SH-SY5Y (cell line): ENCODE measurements around the gene BTG2.

Source experiments
- GATA2 ChIP-seq: IDR thresholded peaks from 2 replicates; pipeline ENCODE4 v1.6.1; 2011; ENCODE audit warnings: mild to moderate bottlenecking, low read depth, low read length
- GATA3 ChIP-seq: IDR thresholded peaks from 2 replicates; pipeline ENCODE4 v1.6.1; 2011; ENCODE audit warnings: low read depth, mild to moderate bottlenecking, low read length, moderate library complexity

BTG2 gene

DNA sequence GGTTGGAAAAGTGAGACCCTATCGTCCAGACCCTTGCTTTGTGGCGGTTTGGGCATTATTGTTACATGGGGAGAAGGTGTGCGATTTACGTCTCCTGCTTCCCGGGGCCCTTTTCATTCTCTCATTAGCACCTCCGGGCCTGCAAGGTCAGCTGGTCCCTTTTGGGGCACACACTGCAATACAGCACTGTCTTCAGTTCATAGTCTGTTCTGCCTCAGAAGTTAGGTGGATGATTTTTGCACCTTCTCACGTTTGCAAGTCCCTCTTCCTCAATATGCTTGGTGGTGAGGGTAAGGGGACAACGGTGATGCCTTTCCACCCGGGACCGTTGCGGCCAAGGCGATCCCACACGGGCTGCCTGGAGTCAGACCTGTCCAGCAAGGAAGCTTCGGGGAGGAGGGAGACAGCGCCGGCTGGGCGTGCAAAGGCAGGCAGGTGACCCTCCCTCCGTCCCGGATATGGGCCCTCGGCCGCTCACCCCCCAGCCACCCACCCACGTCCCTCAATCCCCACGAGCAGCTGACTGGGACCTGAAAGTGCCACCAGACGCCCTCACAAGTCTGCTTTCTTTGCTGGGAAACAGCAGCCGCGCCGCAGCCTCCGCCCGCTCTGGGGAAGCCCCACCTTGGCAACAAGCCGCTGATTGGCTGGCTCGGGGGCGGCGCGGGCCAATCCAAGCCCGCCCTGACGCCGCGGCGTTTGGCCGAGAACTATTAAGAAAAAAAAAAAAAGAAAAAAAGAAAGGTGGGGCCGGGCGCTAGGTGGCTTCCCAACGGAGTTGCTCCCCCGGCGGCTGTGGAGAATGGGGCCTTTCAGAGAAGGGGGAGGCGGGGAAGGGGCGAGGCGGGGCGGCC is 21.7 kb downstream of the BTG2 start:
- TF ChIP-seq GATA2, result no peak
- TF ChIP-seq GATA3, result no peak

DNA sequence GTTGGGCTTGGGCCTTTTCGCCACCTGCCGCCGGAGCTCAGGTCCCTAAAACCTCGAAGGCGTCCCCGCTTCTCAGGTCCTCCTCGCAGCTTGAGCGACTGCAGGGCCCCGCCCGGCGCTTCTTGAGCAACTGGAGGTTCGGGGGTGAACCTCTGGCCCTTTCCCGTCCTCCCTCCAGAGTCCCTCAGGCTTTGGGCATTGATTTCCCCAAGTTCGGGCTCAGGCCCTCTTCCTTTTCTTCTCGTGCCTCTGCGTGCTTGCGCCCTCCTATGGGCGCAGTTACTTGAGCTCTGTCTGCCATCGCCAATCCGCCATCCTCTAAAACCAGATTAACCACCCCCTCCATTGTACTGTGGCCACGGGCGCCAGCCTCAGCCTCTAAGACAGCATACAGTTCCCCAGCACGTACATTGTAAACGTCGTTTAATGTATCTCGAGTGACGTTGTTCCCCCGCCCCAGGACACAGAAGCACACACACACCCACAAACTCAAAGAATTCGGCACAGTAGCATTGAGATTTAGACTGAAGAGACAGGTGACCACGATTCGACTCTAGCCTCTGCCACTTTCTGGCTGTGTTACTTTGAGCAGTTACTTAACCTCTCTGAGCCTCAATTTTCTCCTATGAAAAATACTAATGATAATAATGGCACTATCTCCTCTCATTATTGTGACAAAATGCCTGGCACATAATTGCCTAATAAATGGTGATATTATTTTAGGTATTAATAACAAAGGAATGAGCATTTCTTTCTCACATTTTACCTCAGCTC is 22.6 kb downstream of the BTG2 start:
- no peak for TF ChIP-seq GATA2
- no peak for TF ChIP-seq GATA3

DNA sequence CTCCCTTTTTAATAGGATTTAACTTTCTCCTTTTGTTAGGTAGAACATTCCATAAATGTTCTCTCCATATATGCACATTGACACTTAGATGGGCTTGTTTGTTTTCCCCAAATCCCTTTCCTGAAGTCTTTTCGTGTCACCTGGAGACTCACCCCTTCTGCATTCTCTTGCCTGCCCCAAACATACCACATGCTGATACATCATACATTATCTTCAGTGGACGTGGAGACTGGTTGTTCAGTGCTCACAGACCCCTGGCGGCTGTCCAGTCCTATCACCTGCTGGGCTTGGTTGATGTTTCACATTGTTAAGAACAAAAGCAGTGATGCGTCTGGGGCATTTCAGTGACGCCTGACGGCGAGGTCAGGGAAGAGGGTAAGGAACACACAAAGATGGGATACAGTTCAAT is 23.4 kb downstream of the BTG2 start:
- TF ChIP-seq GATA2 (no peak), GATA3 (no peak)

DNA sequence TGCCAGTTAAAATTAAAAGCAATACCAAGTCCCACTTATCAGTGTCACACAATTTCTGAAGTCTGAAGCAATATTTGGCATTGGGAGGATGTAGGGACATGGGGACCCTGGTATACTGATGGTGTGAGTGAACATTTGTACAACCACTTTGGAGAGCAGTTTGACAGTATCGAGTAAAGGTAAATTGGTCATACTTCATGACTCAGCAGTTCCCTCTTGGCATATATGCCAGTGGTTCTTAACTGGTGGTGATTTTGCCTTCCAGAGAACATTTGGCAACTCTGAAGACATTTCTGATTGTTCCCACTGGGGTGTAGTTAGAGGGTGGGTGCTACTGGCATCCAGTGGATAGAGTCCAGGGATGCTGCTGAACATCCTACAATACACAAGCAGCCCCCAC is 25.9 kb downstream of the BTG2 start:
- TF ChIP-seq GATA3 (no peak), GATA2 (no peak)

DNA sequence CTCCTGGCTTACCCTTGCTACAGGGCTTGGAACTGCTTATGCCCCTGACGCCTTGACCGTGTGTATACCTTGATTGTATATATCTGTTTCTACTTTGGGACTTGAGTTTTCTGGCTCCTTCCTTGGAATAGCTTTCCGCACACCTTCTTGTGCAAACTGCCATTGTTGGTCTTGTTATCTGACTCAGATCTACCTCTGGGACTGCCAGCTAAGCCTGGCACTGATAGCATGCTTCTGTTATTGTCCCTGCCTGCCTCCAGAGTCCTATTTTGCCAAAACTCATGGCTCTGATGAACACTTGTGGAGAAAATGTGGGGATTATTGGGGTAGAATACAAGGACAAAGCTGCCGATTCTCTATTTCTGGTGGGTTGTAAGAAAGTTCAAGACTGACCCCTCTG is 30.2 kb downstream of the BTG2 start:
- TF ChIP-seq GATA2 (no peak), GATA3 (no peak)

DNA sequence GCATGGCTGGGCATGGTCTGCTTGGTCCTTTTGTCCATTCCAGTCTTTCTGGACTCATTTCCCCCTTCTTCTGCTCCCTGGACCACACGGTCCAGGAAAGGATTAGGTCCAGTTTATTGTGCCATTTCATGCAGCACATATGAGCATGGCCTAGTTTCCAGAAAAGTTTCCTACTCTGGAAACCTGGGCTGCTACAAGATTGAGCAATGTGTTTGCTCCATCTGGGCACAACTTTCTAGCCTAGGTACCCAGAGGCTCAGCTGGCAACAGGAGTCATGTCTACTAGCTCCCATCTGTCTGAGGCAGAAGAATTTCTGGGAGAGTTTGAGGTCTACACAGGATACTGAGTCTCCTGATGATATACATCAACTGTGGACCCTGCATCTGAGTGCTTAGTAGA is 30.8 kb downstream of the BTG2 start:
- TF ChIP-seq GATA2 (no peak), GATA3 (no peak)

DNA sequence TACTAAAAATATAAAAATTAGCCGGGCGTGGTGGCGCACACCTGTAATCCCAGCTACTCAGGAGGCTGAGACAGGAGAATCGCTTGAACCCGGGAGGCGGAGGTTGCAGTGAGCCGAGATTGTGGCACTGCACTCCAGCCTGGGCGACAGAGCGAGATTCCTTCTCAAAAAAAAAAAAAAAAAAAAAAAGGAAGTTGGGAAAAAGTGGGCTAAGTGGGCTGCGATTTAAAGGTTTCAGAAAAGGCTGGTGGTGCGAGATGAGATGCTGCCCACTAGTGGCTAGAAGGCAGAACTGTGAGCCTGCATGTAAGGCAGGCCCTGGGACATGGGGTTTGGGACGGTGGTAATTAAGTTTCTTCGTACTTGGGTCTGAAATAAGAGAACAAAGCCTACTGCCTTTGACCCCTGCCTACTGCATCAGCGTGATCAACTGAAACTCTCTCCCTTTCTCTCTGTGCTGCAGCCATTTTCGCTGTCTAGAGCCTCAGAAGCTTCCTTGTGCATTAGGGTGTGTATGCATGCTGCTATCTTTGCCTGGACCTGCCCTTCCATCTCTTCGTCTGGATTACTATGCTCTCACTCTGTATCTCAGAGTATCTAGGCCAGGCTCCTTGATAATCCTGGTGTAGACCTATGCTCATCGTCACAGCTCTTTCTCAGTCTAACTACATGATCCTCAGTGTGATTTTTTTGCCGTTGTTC is 33.2 kb downstream of the BTG2 start:
- TF ChIP-seq GATA2, result no peak
- TF ChIP-seq GATA3, result no peak

DNA sequence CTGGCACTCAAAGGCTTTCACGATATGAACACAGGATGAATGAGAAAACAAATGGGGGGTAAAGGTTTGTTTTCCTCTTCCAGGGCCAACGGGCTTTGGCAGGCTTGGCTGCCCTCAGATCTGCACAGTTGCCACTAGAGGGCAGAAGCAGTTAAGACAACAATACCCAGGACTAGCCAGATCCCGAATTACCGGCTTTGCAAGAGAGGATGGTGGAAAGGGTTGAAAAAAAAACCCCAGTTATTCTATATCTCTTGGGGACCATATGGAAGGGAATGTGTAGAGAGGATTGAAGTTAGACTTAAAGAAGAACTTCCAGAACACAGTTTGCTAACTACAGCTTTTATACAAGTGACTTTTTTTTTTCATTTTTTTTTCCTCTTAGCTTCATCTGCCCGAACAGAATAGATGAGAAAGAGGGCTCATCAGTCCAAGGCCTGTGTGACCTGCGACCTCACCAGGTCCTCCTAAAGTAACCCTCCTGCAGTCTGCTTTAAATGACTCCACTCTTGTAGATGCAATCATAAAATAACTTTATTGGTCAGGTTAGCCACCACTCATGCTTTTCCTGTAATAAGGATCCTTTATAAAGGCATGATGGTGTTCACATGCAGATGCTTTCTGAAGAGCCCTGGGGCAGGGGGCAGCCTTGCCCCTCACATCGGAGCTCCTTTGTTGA is 34.9 kb downstream of the BTG2 start:
- TF ChIP-seq GATA3 (no peak), GATA2 (no peak)

DNA sequence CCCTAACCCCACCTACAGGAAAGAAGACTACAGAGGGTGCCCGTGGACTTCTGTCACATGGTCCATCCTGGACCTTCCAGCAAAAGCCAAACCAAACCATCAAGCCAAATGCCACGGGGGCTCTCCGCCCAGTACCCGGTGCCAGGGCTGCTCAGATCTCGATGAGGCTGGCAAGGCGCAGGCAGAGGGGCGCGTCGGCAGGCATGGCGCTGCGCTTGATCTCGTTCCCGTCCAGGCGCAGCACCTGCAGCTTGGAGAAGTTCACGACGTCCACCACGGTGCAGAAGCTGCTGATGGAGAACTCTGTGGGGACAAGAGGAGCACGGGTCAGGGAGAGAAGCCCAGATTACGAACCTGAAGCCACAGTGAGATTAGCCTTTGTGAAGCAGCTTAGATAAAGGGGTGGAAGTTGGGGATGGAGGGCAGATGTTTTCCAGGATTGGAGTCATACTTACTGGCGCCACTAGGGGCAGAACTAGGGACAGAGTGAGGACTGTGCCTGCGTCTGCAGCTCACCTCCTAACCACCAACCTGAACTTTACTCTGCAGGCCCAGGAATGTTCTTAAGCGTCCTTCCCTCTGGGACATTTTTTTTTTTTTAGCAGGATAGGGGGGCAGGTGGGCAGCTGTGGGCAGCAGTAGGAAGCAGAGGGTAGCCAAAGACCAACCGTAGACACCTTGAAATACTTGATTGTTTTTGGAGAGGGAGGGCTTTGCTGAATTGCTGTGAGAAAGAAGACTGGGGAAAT is 37.0 kb downstream of the BTG2 start:
- TF ChIP-seq GATA3, result no peak
- no peak for TF ChIP-seq GATA2

DNA sequence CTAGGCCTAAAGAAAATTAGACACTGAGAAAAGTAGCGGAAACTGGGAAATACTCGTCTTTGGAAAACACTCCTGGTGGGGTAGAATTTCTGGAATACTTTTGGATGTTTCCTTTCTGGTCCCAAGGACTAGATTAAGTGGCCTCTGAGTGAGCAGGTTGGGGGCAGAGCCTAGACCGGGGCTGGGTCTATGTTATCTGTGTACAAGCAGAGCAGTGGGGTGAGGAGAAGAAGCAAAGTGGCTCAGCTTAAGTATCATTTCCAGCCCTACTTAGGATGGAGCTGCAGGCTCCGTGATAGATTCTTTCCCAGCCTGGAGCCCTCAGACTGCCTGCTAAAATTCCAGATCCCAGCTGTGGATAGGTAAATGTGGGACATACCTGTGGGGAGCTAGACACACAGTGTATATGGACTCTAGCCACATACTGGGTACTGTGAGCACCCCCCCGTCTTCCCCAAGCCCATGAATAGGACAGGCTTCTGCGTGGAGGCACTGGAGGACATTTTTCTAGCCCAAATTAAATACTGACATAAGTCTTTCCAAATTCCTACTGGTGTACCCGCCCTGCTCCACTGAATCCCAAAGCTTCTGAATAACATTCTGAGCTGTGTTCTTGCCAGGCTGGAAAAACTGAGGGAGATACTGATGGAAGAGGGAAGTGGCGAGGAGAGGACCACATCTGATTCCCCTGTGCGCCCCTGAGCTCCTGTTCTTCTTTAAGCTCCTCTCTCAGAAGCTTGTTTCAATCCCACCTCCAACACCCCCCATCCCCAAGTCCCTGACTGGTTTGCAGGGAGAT is 38.8 kb downstream of the BTG2 start:
- TF ChIP-seq GATA3, result no peak
- TF ChIP-seq GATA2, result no peak

DNA sequence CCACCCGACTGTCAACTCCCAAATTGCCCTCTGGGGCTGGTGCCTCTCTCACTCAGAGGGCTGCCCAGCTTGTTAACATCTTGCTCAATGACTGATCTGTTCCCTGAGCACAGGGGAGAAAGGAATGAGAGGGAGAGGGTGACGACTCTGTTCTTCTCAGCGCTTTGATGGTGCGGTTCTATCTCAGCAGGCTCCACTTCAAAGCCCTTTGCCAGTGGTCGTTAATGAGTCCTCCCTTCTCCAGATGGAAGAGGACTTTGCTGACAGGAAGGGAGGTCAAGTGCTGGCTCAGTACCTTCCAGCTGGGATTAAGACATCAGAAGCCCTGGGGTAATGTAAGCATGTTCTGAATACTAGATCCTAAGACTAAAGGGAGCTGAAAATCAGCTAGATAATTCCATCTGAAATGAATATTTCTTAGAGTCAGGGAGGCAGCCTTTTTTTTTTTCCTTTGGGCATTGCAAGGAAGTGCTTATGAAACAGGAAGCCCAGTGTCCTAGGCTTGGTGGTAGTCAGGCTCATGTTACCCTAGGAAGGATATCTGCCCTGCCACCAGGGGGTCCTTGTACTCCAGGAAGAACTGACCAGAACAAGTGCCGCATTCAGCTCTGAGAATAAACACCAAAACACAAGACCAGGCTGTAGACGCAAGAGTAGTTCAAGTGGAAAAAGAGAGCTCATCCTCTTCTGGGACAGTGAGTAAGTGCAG is 40.9 kb downstream of the BTG2 start:
- TF ChIP-seq GATA3 (no peak), GATA2 (no peak)

DNA sequence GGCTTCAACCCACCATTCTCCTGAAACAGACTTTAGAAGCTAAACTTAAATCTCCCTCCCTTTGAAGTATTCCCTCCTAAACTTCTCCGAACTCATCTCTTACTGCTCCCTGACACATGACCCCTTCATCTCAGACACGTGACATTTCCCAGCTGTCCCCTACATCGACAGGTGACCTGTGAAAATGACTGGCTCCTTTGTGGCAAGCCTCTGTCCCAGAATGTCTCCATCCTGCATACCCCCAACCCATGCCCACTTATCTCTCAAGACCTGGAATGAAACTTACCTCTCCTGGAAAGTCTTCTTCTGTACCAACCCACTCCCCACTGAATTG is 41.4 kb downstream of the BTG2 start:
- TF ChIP-seq GATA2, result no peak
- no peak for TF ChIP-seq GATA3

DNA sequence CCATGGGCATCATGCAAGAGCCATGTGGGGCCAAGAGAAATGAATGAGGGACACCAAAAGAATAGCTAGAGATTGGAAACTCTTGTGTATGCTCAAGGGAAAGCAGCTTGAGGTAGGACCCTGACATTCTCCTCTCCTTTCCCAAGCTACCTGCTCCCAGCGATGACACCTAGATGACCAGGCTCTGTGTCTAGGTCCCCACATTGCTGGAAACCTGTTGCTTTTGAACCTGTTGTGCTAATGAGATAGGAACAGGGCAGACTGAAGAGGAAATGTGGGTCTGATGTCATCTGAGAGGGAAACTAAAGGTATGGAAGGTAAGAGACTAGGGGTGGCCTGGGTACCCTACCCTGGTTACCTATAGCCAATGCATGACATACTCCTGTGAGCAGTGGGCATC is 43.8 kb downstream of the BTG2 start:
- TF ChIP-seq GATA2 (no peak), GATA3 (no peak)
